Measurements from ENCODE around the gene SSBP3.

DNA sequence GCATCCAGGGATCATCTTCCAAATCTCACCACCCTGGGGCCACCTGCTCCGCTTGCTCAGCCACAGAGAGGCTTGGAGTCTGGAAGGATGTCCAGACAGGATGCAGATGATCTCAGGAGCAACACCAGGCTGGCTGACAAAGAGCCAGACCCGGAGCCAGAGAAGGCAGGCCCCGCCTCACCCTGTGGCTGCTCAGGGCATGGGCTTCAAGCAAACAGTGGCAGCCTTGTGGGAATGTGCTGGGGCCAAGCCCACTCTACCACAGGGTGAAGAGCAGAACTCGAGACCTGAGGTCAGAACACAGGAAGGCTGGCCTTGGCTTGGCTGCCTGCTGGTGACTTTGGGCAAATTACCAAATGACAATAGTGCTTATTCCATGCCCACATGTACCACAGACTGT, 160.7 kb downstream of the SSBP3 start:
- TF ChIP-seq, protein P1, sequence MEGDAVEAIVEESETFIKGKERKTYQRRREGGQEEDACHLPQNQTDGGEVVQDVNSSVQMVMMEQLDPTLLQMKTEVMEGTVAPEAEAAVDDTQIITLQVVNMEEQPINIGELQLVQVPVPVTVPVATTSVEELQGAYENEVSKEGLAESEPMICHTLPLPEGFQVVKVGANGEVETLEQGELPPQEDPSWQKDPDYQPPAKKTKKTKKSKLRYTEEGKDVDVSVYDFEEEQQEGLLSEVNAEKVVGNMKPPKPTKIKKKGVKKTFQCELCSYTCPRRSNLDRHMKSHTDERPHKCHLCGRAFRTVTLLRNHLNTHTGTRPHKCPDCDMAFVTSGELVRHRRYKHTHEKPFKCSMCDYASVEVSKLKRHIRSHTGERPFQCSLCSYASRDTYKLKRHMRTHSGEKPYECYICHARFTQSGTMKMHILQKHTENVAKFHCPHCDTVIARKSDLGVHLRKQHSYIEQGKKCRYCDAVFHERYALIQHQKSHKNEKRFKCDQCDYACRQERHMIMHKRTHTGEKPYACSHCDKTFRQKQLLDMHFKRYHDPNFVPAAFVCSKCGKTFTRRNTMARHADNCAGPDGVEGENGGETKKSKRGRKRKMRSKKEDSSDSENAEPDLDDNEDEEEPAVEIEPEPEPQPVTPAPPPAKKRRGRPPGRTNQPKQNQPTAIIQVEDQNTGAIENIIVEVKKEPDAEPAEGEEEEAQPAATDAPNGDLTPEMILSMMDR (conservative IDR thresholded peaks at IDR 0.05; ENCODE audit: low read length), result no peak
- TF ChIP-seq EZH2phosphoT487 (IDR thresholded peaks at IDR 0.05; ENCODE audit: borderline replicate concordance, low read depth, low read length), result no peak
